Amniotic epithelial cell (primary cell): ENCODE data around the gene SLC29A2.
"Not testable (repeated sequence)": the region's sequence is repeated elsewhere in the genome, so short reads cannot be mapped to it uniquely, and the experiment has no call there.

Experiments
- DNase-seq: peaks from one replicate; pipeline ENCODE4 v3.0.0-alpha.2; 2010; ENCODE audit warnings: low read depth

Gene SLC29A2

GRCh38 chr11:66384316-66384715, 12.8 kb upstream of the SLC29A2 start:
- DNase-seq = not testable (repeated sequence)

- not testable (repeated sequence) for DNase-seq
These were observed 8.7 kb upstream of the SLC29A2 start for GRCh38 chr11:66380264-66380663.

GRCh38 chr11:66373690-66374287, 2.2 kb upstream of the SLC29A2 start:
- DNase-seq = not testable (repeated sequence)

GRCh38 chr11:66373265-66373664, 1.7 kb upstream of the SLC29A2 start:
- DNase-seq = no peak

GRCh38 chr11:66369073-66369894, 2.3 kb downstream of the SLC29A2 start:
- no peak for DNase-seq

GRCh38 chr11:66368484-66368883, 3.1 kb downstream of the SLC29A2 start:
- DNase-seq = no peak

- no peak for DNase-seq
These were observed 3.8 kb downstream of the SLC29A2 start for GRCh38 chr11:66367561-66368312.

- DNase-seq = no peak
These were observed 4.6 kb downstream of the SLC29A2 start for GRCh38 chr11:66366844-66367477.

GRCh38 chr11:66365711-66366619, 5.6 kb downstream of the SLC29A2 start:
- DNase-seq = no peak

GRCh38 chr11:66365166-66365565, 6.4 kb downstream of the SLC29A2 start:
- DNase-seq = no peak

- no peak for DNase-seq
These were observed 7.6 kb downstream of the SLC29A2 start for GRCh38 chr11:66363805-66364535.

GRCh38 chr11:66363187-66363601, 8.4 kb downstream of the SLC29A2 start:
- no peak for DNase-seq

GRCh38 chr11:66362481-66363147, 8.9 kb downstream of the SLC29A2 start:
- DNase-seq = no peak

- no peak for DNase-seq
These were observed 10.0 kb downstream of the SLC29A2 start for GRCh38 chr11:66361502-66361941.

- no peak for DNase-seq
These were observed 11.0 kb downstream of the SLC29A2 start for GRCh38 chr11:66360406-66361073.

GRCh38 chr11:66359662-66360087, 11.9 kb downstream of the SLC29A2 start:
- DNase-seq = no peak

GRCh38 chr11:66350560-66351235, 20.9 kb downstream of the SLC29A2 start:
- not testable (repeated sequence) for DNase-seq

GRCh38 chr11:66349084-66349386, 22.5 kb downstream of the SLC29A2 start:
- DNase-seq = no peak
